T-cell (primary cell): ENCODE data around the gene ADCY5. TPM values are rescaled to one million over a fixed set of nuclear protein-coding genes. Genes with fewer than 3 reads are reported as not detected.

Experiments used
- total RNA-seq, 35 experiments: library from RNA in 6 of 35; stranded (reverse) in 6 of 35; fragments of 120-200 nt in 1 of 35; gene quantifications; one replicate each; pipeline versions ENCODE4 v1.2.1 to v1.2.4 and lab custom pipeline; 2013 to 2026

The ADCY5 gene
- total RNA-seq, 5 donors from 2014 or later (not counting 1 experiment from before 2014, with no cell fraction given) = 0.23 TPM; not detected in 4

Other genes starting within 250 kb of the ADCY5 start
- gene SEC22A, start 247.1 kb downstream of the ADCY5 start, total RNA-seq = 10 to 100 TPM; 14.4 to 22.5 (median 18.7) TPM
- gene HACD2, start 136.0 kb upstream of the ADCY5 start, total RNA-seq = 10 to 100 TPM; 18.2 to 23.2 (median 20.7) TPM